C4-2B (cell line): ENCODE measurements around the gene GJD2.

Source experiments
- H3K27ac ChIP-seq: fragments of 450-650 bp; 2 replicates; pipeline ENCODE4 v1.5.1; 2017
- CTCF ChIP-seq: fragments of 450-650 bp; conservative IDR thresholded peaks from 2 replicates; pipeline ENCODE4 v1.5.1; 2017; ENCODE audit warnings: mild to moderate bottlenecking
- ZFX ChIP-seq: fragments of 450-650 bp; IDR thresholded peaks from 2 replicates; pipeline ENCODE4 v1.6.1; 2017

Gene GJD2

GRCh38 chr15:34719695-34720094 lies 35.1 kb downstream of the GJD2 start:
- H3K27ac ChIP-seq = no peak overlapping the region
- TF ChIP-seq CTCF (no peak), ZFX (no peak)

GRCh38 chr15:34718681-34719665 lies 35.8 kb downstream of the GJD2 start:
- TF ChIP-seq ZFX = no peak
- no peak for TF ChIP-seq CTCF
- no peak overlapping the region for H3K27ac ChIP-seq

- no peak overlapping the region for H3K27ac ChIP-seq
- TF ChIP-seq CTCF (no peak), ZFX (no peak)
Observed at GRCh38 chr15:34717729-34718128, 37.1 kb downstream of the GJD2 start.

- TF ChIP-seq CTCF = no peak
- TF ChIP-seq ZFX = no peak
Observed at GRCh38 chr15:34716111-34716510, 38.7 kb downstream of the GJD2 start.

GRCh38 chr15:34714476-34715121 lies 40.2 kb downstream of the GJD2 start:
- no peak overlapping the region for H3K27ac ChIP-seq
- no peak for TF ChIP-seq CTCF

More at GRCh38 chr15:34716111-34716510, 38.7 kb downstream of the GJD2 start:
- H3K27ac ChIP-seq = no peak overlapping the region

- H3K27ac ChIP-seq = no peak overlapping the region
- TF ChIP-seq CTCF = no peak
- TF ChIP-seq ZFX = no peak
Observed at GRCh38 chr15:34713635-34714034, 41.2 kb downstream of the GJD2 start.

GRCh38 chr15:34709866-34710265 lies 44.9 kb downstream of the GJD2 start:
- TF ChIP-seq CTCF = no peak
- TF ChIP-seq ZFX = no peak
- H3K27ac ChIP-seq = no peak overlapping the region
